Stimulated activated CD4-positive, alpha-beta T cell treated with anti-CD3 and anti-CD28 coated beads, Interleukin-2, amount 100 ng/mL, for 4 hours (primary cell): ENCODE results near the gene ST3GAL3.

ENCODE experiments used
- DNase-seq: peaks from one replicate; pipeline ENCODE4 v3.0.0-alpha.2; 2020; ENCODE audit warnings: low read depth

ST3GAL3 gene, protein sequence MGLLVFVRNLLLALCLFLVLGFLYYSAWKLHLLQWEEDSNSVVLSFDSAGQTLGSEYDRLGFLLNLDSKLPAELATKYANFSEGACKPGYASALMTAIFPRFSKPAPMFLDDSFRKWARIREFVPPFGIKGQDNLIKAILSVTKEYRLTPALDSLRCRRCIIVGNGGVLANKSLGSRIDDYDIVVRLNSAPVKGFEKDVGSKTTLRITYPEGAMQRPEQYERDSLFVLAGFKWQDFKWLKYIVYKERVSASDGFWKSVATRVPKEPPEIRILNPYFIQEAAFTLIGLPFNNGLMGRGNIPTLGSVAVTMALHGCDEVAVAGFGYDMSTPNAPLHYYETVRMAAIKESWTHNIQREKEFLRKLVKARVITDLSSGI

DNA sequence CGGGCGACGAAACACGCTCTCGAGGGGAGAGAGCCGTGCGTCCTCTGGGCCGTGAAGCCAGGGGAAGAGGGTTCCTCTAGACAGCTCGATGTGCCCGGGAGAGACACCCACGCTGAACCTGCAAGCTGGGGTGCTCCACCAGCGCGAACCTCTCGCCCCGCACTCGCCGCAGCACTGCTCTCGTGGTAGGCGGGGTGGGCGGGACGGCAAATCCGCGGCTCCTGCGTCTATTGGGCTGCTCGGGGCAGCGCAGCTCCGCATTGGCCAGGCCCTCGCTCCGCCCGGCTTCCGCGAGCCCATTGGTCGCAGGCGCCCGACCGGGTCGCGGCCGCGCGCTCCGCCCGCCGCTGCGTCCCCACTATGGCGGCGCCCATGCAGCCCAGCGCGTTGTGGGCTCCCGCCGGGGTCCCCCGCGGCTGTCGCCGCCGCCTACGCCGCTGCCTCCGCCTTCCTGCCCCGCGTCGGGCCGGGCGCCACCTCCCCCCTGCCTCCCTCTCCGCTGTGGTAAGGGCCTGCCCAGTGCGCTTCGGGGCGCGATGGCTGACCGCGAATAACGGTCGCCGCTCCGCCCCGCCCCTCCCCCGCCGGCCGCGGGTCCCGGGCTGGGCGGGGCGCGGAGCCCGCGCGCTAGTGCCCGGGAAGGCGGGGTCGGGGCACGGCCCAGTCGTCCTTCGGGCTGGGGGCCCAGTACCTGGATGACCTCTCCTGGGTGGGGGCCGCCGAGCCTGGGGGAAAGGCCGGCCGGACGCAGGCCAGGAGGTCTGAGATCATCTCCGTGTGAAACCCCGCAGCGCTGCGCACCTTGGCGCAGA is at the start of gene ST3GAL3:
Gene ST3GAL3 (plus strand): TSS at position 347 of the 812 bp plus-strand sequence. CDS start 28,727 bp downstream, outside the sequence.
- DNase-seq, result peak; percentile 92

DNA sequence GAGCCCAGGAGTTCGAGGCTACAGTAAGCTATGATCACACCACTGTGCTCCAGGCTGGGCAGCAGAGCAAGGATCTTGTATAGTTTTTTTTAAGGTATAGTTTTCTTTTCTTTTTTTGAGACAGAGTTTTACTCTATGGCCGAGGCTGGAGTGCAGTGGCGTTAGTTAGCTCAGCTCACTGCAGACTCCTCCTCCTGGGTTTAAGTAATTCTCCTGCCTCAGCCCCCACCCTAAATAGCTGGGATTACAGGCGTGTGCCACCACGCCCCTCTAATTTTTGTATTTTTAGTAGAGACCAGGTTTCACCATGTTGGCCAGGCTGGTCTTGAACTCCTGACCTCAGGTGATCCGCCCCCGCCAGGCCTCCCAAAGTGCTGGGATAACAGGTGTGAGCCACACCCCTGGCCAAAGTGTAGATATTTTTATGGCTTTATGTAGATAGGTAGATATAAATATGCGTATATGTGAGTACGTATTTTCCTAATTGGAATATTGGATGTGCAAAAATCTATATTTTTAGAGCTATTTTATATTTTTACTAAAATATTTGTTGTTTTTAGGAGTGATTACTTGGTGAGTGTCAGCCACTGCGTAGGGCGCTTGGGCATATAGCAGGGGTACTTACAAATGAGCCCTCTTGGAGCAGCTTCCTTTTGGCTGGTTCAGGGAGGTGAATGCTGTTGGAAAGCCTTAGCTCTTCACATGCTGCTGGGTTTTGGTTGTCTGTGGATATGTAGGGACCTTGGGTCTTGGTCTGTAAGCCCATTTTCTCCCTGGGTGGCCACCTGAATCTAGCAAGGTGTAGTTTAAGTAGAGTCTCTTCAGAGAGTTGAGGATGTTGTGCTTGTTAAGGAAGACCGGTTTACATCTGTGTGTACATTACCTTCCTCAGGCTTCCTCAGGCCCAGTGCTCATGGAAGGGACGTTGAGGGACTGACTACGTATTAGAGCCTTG is 47.8 kb upstream of the ST3GAL3 start:
- DNase-seq, result no peak

DNA sequence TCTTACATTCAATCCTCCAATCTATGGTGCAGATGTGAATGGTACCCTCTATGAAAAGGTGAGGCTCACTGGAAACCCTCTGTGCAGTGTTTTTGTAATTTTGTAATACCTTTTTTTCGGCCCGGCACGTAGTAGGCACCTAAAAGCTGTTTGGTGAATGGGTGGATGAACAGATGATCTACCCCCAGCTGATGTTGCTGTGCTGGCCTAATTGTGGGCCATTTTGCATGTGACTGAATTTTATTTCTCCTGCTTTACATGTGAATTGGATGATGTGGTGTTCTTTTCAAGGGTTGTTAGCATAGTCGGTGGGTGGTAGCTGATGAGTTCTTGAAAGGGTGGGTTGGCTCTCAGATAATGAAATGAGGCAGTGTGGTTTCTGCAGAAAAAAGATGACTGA is 47.0 kb upstream of the ST3GAL3 start:
- DNase-seq, result no peak

DNA sequence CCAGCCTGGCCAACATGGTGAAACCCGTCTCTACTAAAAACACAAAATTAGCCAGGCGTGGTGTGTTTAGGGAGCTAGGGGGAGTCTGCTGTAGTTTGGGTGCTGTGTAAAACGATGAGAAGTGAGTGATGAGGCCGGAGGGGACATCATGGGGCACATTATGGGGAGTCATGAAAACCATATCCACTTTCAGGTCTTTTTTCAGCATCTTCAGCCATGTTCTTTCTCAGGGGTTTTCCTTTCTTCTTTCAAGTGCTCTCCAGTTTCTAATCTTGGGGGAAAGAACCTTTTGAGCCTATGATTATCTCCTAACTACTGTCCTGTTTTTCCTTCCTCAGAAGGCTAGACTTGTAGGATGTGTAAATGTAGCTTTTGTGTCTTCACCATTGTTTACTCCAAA is 43.0 kb upstream of the ST3GAL3 start:
- no peak for DNase-seq

DNA sequence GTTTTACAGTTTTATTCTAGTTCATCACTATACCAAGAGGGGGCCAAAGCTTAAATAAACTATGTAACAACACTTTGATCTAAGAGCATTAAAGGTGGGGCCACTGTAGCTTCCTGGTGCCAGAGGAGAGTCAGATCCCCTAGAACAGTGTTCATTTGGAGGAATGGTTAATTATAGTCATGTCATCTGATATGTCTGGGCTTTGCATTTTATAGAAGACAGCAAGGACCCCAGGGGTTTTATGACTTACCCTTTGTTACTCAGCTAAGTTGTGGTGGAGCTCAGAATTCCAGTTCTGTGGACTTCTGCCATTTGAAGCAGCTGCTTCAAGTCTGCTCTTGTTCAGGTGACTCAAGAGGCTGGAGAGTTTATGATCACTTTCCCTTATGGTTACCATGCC is 40.7 kb upstream of the ST3GAL3 start:
- DNase-seq, result no peak

DNA sequence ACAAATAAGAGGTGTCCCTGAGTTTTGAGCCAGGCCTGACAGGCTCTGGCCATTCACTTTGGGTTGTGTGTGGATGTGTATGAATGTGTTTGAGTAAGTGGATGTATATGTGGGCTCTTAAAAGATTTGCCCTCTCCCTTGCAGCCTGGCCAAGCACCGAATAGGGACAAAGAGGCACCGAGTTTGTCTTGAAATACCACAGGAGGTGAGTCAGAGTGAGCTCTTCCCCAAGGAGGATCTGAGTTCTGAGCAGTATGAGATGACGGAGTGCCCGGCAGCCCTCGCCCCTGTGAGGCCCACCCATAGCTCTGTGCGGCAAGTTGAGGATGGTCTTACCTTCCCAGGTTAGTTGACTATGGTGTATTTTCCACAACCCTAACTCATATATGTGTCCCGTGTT is 38.4 kb upstream of the ST3GAL3 start:
- no peak for DNase-seq

DNA sequence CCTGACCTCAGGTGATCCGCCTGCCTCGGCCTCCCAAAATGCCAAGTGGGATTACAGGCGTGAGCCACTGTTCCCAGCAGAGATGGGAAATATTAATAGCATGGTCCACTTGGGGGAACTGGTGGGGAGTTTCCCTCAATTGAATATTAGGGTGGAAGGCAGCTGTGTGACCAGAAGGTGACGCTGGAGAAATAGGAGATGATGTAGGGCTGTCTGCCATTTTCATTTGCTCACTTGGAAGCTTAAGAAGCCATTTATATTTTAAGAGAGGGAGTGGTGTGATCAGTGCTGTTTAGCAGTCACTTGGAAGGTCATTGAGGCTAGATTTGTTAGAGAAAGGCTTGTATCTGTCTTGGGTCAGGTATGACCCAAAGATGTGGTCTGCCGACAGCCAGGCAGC is 37.5 kb upstream of the ST3GAL3 start:
- DNase-seq, result no peak

DNA sequence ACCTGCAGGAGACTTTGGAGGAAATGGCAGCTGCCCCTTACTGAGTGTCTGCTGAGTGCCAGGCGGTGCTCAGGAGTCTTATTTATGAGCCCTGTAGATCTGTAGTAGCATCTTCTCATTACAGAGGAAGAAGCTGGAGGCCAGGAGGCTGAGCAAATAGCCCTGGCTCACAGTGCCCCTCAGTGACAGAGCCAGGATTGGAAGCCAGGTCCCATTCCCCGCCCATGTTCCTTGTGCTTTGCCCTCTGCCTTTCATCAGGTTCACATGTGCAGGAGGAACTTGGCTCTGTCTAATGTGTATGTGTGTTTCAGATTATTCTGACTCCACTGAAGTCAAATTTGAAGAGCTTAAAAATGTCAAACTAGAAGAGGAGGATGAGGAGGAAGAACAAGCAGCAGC is 36.1 kb upstream of the ST3GAL3 start:
- no peak for DNase-seq

DNA sequence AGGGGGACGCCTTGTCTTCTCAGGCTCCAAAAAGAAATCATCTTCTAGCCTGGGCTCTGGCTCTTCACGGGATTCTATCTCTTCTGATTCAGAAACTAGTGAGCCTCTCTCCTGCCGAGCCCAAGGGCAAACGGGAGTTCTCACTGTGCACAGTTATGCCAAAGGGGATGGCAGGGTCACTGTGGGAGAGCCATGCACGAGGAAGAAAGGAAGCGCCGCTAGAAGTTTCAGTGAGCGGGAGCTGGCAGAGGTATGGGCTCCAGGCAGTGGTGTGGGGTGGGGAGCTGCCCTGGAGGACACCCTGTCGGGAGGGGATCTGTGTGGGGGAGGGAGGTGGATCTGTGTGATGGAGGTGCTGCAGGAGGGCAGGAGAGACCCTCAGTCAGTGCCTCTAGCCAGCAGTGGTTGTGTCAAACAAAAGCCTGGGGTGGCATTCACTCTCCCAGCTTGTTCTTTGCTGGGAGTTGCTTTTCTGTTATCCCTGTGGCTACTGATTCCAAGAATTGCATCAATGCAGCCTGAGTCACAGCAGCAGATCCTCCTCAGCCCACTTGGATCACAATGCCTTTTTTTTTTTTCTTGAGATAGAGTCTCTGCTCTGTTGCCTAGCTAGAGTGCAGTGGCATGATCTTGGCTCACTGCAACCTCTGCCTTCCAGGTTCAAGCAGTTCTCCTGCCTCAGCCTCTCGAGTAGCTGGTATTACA is 35.6 kb upstream of the ST3GAL3 start:
- DNase-seq, result no peak

DNA sequence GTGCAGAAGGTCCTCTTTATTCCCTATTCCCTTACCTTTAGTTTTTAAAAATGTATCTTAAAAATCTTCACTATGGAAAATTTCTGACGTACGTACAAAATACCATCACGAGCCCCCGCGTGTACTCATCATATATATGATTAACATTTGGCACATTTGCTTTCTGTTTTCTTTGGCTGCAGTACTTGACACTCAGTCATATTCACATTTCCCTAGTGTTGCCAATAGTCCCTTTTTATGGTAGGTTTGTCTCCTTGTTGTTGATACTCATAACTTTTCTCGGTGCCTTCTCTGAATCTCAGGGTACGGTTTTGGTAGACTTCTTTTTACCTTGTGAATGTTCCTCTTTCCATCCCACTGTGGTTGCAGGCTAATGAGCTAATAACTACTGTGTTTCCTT is 34.1 kb upstream of the ST3GAL3 start:
- DNase-seq, result no peak

DNA sequence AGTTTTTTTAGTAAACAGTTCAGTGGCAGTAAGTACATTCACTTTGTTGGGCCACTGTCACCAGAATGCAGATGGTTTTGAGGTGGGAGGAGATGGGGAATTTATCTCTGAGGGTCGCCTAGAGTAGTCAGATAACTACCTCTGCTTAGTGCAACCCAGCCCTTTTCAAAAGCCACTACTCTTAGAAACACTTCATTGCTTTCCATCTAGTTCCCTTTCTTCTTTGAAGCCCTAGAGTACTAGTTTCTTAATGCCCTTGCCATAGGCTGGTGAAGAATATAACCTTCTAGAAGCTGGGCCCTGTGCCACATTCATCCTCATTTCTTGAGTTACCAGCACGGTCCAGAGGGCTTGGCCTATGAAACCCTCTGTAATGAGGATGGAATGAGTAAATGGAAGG is 28.4 kb upstream of the ST3GAL3 start:
- DNase-seq, result no peak

DNA sequence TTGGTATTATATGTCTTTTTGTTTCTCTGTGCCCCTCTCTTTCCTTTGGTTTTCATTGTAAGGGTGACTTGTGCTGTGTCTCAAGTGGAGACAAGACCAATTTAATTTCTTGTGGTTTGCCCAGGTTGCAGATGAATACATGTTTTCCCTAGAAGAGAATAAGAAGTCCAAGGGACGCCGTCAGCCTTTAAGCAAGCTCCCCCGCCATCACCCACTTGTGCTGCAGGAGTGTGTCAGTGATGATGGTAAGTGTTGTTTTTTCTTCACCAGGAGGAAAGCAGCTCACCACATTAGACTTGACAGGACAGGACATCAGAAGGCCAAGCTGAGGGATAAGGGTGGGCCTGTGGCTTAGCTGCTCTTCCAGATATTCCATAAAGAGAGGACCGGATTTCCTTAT is 23.8 kb upstream of the ST3GAL3 start:
- no peak for DNase-seq

DNA sequence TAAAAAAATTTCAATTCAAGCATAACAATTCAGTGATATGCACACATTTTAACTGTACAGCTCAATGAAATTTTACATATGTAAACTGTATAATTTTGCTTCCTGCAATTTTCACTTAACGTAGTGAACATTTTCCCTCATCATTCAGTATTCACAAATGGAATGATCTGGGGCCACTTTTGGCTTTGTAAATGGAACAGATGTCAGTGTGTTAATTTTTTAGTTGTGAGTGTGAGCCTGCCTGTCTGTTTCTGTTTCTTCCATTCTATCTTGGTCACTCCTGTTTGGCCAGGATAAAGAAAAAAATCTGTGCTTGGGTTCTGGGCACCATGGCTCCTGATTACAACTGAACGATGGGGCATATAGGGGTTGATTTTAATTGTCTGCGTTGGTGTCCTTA is 20.5 kb upstream of the ST3GAL3 start:
- DNase-seq, result no peak

DNA sequence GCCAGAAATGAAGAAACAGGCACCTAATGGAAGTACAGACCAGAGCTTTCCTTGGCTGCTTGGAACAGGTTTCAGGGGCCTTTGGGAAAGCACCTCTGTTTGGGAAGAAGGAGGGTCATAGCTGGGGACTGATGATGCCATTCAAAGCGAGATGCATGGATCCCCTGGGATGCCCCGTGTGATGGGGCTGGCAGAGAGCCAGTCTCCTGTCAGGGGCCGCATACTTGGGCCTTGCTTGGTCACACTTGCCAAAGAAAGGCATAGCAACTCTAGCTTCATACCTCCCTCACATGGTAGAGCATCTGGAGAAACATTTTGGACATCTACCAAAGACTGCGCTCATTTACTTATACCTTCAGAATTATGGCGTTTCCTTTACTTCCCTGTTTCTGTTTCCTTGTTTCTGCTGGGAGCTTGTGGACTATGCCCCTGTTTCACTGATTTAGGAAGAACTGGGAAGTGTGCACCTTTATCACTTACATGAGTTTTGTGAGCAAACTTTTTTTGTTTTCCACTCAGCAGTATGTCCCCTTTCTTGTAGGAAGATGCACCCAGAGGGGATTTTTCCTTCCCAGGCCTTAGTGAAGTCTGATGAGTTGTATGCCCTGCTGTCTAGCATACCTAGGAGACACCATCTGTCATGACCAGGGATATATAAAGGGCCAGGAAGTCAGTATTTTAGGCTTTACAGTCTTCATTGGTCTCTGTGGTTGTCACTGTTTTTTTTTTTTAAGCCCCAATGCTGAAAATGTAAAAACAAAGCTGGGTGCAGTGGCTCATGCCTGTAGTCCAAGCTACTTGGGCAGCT is 19.8 kb upstream of the ST3GAL3 start:
- DNase-seq, result no peak

DNA sequence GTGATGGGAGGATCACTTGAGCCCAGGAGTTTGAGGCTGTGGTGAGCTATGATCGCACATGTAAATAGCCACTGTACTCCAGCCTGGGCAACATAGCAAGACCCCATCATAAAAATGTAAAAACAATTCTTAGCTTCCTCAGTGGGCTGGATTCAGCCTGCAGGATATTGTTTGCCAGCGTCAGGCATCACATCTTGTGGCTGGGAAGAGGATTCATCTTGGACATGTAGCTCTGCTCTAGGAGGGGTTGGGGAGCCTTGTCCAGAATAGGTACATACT is 19.3 kb upstream of the ST3GAL3 start:
- DNase-seq, result no peak

DNA sequence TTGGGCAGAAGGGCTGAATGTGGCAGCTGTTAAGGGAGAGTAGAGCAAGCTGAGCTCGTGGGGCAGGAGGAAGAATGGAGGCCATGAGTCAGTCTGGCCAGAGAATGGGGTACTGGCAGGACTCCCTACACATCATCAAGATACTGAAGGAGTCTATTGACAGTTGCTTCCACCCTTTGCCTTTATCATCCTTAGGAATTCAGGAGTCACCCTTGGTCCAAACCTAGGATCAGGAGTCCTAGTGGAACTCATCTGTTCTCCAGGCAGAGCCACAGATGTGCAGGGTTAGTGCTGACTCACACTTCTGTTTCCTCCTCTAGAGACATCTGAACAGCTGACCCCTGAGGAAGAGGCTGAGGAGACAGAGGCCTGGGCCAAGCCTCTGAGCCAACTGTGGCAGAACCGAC is 18.7 kb upstream of the ST3GAL3 start:
- DNase-seq, result no peak

DNA sequence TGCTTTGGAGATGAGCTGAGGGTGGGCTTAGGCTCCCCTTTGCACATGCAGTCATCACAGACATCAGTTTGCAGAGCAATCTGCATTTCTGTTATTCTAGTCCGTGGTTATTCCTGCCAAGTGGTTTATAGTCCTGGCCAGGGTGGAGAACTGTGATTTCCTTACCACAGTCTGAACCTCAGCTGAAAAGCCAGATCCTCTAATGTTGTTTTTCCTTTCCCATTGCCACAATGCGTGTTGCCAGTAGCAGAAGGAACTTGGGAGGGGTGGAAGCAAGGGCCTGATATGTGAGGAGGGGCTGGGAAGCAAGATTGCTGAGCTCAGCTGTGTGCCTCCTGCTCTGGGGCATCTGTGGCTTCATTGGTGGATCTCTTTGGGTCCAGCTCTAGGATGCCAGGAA is 18.0 kb upstream of the ST3GAL3 start:
- no peak for DNase-seq

DNA sequence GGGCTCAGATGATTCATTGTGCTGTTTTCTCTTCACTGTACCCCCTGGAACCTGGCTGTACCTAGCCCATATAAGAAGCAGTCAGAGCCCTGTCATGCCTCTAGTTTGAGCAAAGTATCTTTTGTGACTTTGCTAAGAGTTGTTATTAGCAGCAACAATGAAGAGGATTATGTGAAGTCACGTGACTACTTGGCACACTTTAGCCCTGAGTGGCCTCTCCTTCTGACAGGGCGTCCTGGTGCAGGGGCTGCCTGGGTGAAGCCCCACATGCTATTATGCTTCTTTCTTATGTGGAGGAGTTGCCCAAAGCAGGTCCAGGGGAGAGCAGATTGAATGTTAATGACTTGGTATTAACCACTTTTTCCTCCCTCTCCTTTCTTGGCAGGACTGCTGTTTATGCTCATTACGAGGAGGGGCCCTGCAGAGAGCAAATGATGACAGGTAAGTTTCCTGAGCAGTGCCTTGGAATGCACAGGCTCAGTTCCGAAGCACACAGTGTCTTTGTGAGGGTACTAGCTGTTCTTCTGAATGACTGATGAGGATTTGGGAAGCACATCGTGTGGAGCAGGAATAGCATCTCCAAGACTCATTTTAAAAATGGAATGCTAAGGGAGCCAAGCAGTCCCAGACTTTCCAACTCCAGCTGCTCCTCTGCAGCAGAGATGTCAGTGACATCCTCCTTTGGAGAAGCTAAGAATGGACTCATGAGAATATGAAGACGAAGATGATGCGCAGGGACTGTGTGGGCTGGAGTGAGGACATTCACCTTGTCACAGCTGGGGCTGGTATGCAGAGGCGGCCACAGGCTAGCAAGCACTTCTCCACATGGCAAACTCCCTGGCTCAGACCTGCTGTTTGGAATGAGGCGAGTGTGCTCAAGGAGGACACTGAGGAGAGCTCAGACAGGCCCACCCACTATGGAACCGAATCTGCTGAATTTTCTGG is 15.2 kb upstream of the ST3GAL3 start:
- DNase-seq, result no peak

DNA sequence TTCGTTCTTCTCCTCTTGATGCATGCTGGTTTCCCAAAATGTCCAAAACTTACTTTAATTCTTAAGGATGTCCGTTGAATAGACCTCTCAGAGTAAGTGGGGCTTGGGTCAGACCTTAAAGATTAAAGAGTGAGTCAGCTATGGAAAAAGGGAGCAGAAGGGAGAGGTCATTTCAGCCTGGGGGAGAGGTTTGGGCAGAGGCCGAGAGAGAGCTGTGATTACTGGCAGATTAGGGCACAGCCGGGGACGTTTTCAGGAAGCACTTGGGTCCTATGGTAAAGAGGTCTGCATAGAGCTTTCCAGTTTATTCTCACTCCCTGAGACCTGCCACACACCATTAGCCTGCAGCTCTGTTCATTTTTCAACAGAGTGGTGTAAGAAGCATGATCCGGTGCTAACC is 14.0 kb upstream of the ST3GAL3 start:
- no peak for DNase-seq

DNA sequence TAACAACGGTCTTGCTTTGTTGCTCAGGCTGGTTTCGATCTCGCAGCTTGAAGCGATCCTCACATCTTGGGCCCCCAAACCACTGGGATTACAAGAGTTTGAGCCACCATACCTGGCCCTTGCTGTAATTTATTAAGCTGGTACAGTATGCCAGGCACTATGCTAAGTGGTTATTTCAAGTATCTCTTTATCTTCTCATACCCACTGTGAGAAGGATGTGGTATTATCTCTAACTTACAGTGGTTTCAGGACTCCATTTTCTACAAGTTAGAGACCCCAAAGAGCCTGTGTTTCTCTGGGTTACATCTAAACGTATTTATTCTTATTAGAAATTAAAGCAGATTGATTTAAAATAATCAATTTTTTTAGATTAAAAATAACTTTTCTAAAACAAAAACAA is 8.1 kb upstream of the ST3GAL3 start:
- no peak for DNase-seq
